Kidney epithelial cell (primary cell): ENCODE measurements around the gene PHLPP1. TPM values are rescaled to one million over a fixed set of nuclear protein-coding genes. Genes with fewer than 3 reads are reported as not detected.
"Not testable (repeated sequence)": the region's sequence is repeated elsewhere in the genome, so short reads cannot be mapped to it uniquely, and the experiment has no call there.

Experiments used
- DNase-seq: peaks from one replicate; pipeline ENCODE4 v3.0.0-alpha.2; 2010; ENCODE audit warnings: low read depth
- H3K27me3 ChIP-seq: 2 replicates; pipeline ENCODE4 v1.6.0; 2011; ENCODE audit warnings: low read length; ENCODE audit not compliant: control insufficient read depth, insufficient read depth
- H3K36me3 ChIP-seq: 2 replicates; pipeline ENCODE4 v1.5.1; 2011; ENCODE audit warnings: low read length; ENCODE audit not compliant: control insufficient read depth, insufficient read depth
- H3K4me3 ChIP-seq: 2 replicates; pipeline ENCODE4 v1.5.1; 2011; ENCODE audit warnings: low read depth, mild to moderate bottlenecking, control low read depth, low read length
- total RNA-seq: library from RNA; depleted of rRNA; stranded (reverse); fragments of >200 nt; gene quantifications from 2 replicates; pipeline ENCODE4 v1.2.3, GENCODE V29; 2015
- TF ChIP-seq, protein P1 (sequence below): IDR thresholded peaks from 2 replicates; pipeline ENCODE4 v1.5.1; 2011; ENCODE audit warnings: mild to moderate bottlenecking, moderate library complexity, low read length, control low read depth, inconsistent platforms; ENCODE audit not compliant: insufficient read depth, poor library complexity, severe bottlenecking

Gene PHLPP1
- total RNA-seq, 1 donor from 2014 or later: 4.4 TPM

DNA sequence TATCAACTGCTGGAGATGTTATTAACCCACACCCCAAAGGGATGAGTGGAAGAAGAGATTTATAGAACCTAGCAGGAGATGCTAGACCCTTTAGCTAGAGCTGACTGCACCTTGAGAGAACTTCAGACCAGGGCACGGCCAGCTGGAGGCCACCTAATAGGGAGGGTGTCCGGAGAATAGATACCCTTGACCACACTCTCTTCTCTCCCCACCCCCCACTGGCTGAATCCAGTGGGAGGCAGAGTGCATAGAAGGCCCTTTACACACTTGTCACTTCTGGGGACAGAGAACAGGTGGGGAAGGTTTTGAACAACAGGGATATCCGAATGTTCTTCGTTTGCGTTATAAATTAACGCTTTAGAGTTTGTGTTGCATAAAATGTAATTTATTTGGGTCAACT lies 84.6 kb downstream of the PHLPP1 start:
- no peaks in the 10 kb centered on the region for H3K36me3 ChIP-seq

DNA sequence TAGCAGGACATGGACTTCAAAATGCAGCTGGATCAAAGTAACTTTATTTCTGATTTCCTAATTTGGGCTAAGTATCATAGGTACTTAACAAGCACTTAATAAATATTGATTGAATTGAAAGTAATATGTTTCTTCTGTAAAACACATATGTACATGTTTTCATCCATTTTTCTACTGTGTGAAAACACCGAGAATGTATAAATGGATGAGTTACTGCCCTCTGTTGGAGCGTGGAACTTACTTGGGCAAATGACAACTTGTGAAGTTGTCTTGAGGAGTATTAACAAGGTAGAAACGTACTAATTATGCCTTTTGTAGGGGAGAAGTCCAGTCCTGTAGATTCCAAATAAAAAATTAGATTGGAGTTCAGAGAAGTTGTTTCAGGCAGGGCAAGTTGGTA lies 87.2 kb downstream of the PHLPP1 start:
- Histone ChIP-seq H3K4me3 (no peak overlapping the region), H3K36me3 (no peaks in the 10 kb centered on the region), H3K27me3 (no peaks in the 10 kb centered on the region)
- TF ChIP-seq, protein P1, sequence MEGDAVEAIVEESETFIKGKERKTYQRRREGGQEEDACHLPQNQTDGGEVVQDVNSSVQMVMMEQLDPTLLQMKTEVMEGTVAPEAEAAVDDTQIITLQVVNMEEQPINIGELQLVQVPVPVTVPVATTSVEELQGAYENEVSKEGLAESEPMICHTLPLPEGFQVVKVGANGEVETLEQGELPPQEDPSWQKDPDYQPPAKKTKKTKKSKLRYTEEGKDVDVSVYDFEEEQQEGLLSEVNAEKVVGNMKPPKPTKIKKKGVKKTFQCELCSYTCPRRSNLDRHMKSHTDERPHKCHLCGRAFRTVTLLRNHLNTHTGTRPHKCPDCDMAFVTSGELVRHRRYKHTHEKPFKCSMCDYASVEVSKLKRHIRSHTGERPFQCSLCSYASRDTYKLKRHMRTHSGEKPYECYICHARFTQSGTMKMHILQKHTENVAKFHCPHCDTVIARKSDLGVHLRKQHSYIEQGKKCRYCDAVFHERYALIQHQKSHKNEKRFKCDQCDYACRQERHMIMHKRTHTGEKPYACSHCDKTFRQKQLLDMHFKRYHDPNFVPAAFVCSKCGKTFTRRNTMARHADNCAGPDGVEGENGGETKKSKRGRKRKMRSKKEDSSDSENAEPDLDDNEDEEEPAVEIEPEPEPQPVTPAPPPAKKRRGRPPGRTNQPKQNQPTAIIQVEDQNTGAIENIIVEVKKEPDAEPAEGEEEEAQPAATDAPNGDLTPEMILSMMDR: no peak
- DNase-seq: no peak

More for the DNA sequence above, 84.6 kb downstream of the PHLPP1 start:
- H3K27me3 ChIP-seq: no peaks in the 10 kb centered on the region
- no peak overlapping the region for H3K4me3 ChIP-seq
- TF ChIP-seq, protein P1: no peak
- DNase-seq: no peak

DNA sequence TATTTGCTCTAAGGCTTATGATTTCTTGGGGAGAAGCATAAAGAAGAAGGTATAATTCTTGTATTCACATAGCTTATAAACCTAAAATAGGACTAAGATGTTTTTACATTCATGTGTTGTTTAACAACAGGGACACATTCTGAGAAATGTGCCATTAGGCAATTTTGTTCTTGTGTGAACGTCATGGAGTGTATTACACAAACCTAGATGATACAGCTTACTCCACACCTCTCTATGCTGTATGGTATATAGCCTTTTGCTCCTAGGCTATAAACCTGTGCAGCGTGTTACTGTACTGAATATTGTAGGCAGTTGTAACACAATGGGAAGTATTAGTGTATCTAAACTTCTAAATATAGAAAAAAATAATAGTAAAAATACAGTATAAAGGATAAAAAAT lies 92.1 kb downstream of the PHLPP1 start:
- Histone ChIP-seq H3K27me3 (no peaks in the 10 kb centered on the region), H3K4me3 (no peak overlapping the region), H3K36me3 (no peaks in the 10 kb centered on the region)
- DNase-seq: no peak
- TF ChIP-seq, protein P1: no peak

DNA sequence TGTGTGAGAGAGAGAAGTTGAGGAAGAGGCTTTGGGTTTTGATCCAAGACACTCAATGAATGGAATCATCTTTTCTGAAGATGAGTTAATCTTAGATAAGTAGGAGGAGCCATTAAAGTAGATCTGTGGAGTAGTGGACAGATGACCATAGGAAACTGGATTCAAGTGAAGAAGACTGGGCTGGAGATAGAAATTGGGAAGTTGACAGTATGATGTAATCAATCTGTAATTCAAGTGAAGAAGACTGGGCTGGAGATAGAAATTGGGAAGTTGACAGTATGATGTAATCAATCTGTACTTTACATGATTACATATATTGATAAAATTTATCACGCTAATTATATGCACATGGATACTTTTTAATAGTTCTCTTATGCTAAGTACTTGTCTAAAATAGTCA lies 92.8 kb downstream of the PHLPP1 start:
- DNase-seq: no peak
- Histone ChIP-seq H3K36me3 (no peaks in the 10 kb centered on the region), H3K27me3 (no peaks in the 10 kb centered on the region), H3K4me3 (no peak overlapping the region)
- TF ChIP-seq, protein P1: no peak

DNA sequence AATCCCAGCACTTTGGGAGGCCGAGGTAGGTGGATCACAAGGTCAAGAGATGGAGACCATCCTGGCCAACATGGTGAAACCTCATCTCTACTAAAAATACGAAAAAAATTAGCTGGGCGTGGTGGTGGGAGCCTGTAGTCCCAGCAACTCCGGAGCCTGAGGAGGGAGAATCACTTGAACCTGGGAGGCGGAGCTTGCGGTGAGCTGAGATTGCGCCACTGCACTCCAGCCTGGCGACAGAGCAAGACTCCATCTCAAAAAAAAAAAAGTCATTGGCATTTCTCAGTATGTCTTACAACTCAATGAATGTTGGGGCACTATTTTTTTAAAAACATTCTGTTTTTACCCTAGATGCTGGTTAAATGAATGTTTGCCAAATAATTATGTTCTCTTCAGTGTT lies 94.1 kb downstream of the PHLPP1 start:
- H3K4me3 ChIP-seq, H3K27me3 ChIP-seq, H3K36me3 ChIP-seq, DNase-seq: not testable (repeated sequence)

DNA sequence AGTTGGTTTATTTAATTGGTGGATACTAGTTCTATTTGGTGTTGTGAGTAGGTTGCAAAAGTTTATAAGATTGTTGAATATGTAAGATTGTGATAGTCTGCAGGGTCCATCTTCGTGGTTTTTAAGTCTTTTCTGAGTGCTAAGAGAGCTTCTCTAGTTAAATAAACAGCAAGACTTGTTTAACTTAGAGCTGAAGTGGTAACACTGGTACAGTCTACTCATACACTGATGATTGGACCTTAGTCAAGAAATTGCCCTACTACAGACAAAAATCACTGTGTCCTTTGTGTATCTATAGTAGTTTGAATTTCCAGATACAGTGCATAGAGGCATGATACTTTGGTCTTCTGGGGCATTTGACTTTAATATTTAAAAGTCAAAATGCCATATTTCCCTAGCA lies 94.6 kb downstream of the PHLPP1 start:
- Histone ChIP-seq H3K36me3 (no peaks in the 10 kb centered on the region), H3K4me3 (no peak overlapping the region), H3K27me3 (no peaks in the 10 kb centered on the region)
- DNase-seq: no peak
- TF ChIP-seq, protein P1: no peak
